Stimulated activated CD8-positive, alpha-beta memory T cell treated with anti-CD3 and anti-CD28 coated beads, Interleukin-4, amount 100 ng/mL, for 48 hours (primary cell): ENCODE results near the gene POPDC3.
"Not testable (repeated sequence)": the region's sequence is repeated elsewhere in the genome, so short reads cannot be mapped to it uniquely, and the experiment has no call there.

ENCODE experiments used
- DNase-seq: peaks from one replicate; pipeline ENCODE4 v3.0.0-alpha.2; 2020

Gene POPDC3, protein sequence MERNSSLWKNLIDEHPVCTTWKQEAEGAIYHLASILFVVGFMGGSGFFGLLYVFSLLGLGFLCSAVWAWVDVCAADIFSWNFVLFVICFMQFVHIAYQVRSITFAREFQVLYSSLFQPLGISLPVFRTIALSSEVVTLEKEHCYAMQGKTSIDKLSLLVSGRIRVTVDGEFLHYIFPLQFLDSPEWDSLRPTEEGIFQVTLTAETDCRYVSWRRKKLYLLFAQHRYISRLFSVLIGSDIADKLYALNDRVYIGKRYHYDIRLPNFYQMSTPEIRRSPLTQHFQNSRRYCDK

DNA sequence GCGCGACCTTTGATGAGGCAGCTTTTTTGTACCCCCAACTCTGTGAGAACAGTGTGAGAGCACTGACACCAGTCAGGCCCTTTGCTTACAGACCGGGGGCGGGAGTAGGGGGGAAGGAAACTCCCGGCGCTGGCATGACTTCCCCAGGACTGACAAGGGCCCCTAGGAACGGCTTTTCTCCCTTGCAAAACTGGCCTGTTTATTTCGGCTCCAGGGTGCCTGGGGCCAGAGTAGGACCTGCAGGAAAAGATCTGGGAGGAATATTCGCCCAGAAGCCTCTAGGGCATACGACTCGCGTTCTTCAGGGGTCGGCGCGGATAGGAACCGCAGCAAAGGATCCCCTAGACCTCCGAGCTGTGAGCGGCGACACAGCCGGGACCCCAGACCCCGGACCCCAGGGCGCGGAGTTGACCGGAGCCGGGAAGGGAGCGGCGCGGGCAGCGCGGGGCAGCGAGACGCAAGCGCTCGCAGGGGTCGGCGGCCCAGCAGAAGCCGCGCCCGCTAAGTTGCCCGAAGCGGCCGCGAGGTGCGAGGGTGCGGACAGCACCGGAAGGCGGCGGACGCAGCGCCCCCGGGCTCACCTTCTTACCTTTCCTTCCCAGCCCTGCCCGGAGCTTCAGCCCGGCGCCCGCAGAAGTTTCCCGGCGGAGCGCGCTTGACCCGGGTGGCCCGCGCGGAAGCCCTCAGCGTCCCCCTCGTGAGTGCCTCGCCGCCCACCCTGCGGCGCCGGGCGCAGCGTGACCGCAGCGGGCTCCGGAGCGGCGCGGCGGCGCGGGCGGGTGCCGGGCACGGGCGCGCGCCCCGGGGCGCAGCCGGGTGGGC lies at the start of gene POPDC3:
Gene POPDC3 (minus strand): TSS at position 771 of the 822 bp plus-strand sequence. CDS start 18,105 bp downstream, outside the sequence.
- DNase-seq = peak; percentile 31

GRCh38 chr6:105227295-105227767 lies 47.5 kb upstream of the POPDC3 start:
- DNase-seq = no peak

- no peak for DNase-seq
Observed at GRCh38 chr6:105226598-105227294, 46.9 kb upstream of the POPDC3 start.

GRCh38 chr6:105223242-105223641 lies 43.4 kb upstream of the POPDC3 start:
- no peak for DNase-seq

DNA sequence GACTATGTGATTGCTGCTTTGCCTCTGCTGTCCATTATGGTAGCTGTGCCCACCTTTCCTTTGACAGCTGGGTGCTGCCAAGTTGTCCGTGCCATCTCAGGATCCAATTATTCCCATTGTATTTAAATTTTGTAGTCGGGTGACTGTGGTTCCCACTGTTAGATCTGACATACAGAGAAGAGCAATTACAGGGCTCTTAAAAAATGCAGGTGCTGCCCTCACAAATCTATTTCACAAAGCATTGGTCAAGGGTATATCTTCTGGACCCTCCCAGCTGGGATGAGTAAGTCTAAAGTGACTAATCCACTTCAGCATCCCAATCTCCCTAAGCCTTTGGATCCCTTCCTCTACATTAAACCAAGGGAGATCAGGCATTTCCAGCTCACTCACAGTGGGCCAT lies 41.4 kb upstream of the POPDC3 start:
- not testable (repeated sequence) for DNase-seq

DNA sequence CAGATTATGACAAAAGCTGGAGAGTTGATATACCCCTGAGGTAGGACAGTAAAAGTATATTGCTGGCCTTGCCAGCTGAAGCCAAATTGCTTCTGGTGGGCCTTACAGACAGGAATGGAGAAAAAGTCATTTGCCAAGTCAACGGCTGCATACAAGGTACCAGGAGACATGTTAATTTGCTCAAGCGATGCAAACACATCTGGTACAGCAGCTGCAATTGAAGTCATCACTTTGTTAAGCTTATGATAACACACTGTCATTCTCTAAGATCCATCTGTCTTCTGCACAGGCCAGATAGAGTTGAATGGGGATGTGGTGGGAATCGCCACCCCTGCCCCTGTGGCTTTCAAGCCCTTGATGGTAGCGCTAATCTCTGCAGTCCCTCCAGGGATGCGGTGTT lies 40.4 kb upstream of the POPDC3 start:
- DNase-seq = no peak

GRCh38 chr6:105219218-105219617 lies 39.4 kb upstream of the POPDC3 start:
- DNase-seq = not testable (repeated sequence)

DNA sequence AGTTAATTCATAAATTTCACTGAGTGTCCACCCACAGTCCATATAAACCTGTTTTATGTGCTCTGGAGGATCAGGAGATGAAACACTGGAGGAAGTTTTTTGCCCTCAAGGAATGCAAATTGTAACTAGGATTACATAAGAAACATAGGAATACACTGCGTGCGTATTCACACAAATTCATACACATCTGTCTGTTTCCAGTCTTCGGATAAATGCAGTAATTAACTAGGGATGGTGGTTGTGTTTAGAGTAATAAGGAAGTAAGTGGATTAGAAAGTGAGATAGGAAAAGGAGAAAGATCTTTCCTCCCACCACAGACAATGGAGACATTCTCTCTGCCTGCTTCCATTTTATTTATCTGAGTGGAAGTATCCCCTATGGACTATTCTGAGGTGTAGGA lies 35.7 kb upstream of the POPDC3 start:
- no peak for DNase-seq

- no peak for DNase-seq
Observed at GRCh38 chr6:105214668-105215067, 34.9 kb upstream of the POPDC3 start.

GRCh38 chr6:105213272-105213671 lies 33.5 kb upstream of the POPDC3 start:
- DNase-seq = no peak

DNA sequence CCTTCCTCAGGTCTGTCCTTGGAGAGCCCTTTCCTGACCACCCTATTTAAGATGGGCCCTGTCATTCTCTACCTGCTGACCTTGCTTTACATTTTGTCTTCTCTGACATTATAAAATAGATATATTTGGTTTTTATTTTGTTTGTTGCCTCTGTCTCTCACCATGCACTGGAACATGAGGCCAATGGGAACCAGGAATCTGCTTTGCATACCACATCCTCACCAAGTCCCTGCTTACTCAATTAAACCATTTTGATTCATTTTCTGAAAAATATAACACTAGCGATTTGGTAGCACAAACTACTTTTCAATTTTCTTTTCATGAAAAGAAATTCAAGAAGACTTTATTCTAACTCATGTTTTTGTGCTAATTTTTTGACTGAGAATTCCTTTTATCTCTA lies 32.8 kb upstream of the POPDC3 start:
- no peak for DNase-seq

- DNase-seq = no peak
Observed at GRCh38 chr6:105211831-105212230, 32.0 kb upstream of the POPDC3 start.

GRCh38 chr6:105210932-105211531 lies 31.2 kb upstream of the POPDC3 start:
- no peak for DNase-seq

GRCh38 chr6:105209950-105210706 lies 30.3 kb upstream of the POPDC3 start:
- DNase-seq = no peak

- no peak for DNase-seq
Observed at GRCh38 chr6:105207524-105208269, 27.9 kb upstream of the POPDC3 start.

- DNase-seq = no peak
Observed at GRCh38 chr6:105204768-105205167, 25.0 kb upstream of the POPDC3 start.

DNA sequence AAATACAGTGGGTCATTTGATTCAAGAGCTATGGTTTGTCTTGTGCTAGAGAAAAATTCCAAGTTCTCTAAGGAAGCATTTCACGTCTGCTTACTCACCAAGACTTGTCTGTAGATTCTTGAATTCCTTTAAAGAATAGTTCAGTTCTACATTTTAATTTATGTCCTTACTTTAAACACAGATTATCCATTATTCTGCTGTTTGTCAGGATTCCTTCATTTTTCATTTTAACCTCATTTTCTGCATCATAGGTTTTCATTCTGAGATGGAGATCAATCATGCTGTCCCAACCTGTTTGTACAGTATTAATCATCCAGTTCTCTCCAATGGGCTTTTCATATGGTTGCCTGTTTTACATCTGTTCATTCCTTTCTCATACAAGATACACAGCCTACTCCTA lies 24.5 kb upstream of the POPDC3 start:
- no peak for DNase-seq

- DNase-seq = no peak
Observed at GRCh38 chr6:105202486-105202885, 22.7 kb upstream of the POPDC3 start.

DNA sequence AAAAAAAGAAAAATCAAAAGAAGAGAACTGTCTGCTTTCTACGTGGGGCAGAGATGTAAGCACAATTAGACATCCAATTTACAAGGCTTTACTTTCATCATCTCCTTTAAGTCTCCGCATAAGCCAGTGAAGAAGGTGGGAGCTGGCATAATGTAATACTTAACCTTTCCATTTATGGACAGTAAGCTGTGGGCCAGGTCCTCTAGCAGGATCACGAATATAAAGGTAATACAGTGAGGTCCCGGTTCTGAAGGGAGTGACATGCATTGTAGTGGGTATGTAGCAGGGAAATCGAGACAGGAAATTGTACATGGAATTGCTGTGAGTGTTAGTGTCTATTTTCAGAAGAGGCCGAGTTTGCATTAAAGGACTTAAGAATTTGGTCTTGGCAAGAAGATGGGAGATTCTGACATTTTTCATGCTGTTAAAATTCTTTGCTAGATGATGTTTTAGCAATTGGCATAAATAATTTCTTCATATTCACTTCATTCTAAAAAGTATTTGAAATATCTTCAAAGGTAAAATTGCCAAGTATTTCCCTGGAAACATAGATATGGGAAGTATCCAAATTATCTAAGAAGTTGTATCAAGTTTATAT lies 20.4 kb upstream of the POPDC3 start:
- DNase-seq = no peak

GRCh38 chr6:105199711-105200110 lies 19.9 kb upstream of the POPDC3 start:
- DNase-seq = no peak

DNA sequence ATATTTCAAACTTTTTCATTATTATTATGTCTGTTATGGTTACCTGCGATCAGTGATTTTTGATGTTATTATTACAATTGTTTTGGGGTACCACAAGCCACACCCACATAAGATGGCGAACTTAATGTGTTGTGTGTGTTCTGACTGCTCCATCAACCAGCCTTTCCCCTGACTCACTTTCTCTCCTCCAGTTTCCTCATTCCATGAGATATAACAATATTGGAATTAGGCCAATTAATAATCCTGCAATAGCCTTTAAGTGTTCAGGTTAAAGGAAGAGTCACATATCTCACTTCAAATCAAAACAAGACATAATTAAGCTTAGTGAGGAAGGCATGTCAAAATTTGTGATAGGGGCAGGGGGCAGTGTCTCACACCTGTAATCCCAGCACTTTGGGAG lies 16.3 kb upstream of the POPDC3 start:
- no peak for DNase-seq
